Measurements from ENCODE around the gene KCNMA1.

KCNMA1 gene

DNA sequence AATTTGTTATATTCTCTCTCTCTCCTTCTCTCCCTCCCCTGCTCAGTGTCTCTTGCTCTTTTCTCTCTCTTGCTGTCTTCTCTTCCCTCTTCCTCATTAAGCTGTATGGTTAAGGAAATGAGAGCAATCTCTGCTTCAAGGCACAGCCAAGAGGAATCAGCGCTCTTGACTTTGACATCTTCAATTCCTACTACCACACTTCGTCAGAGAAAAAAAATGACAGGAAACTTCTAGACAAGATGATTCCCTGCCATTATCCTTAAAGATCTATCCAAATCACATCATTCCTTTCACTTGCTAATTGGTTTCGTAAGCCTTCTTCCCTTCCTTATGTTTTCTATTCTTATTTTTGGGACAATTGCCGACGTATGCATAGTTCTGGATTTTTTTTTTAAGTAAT, 425.0 kb downstream of the KCNMA1 start:
- TF ChIP-seq CTCF (conservative IDR thresholded peaks at IDR 0.05; ENCODE audit: low read depth, low read length): no peak
- no peaks in the 10 kb centered on the region for H3K27me3 ChIP-seq (ENCODE audit: insufficient read depth, low read depth)
- no peaks in the 10 kb centered on the region for H3K4me1 ChIP-seq (ENCODE audit: low read depth, poor library complexity, severe bottlenecking)
- no peaks in the 10 kb centered on the region for H3K79me2 ChIP-seq (ENCODE audit: insufficient read depth, low read depth)
- no peak overlapping the region for H3K27ac ChIP-seq
- no peak overlapping the region for H2AFZ ChIP-seq (ENCODE audit: low read depth)
- no peak overlapping the region for H3K4me2 ChIP-seq
- no peak overlapping the region for H3K9ac ChIP-seq
- no peaks in the 10 kb centered on the region for H3K36me3 ChIP-seq (ENCODE audit: insufficient read depth)
- H3K4me3 ChIP-seq (IDR thresholded peaks at IDR 0.05; ENCODE audit: insufficient read depth, low read depth, low read length): no peak overlapping the region
- H4K20me1 ChIP-seq (ENCODE audit: insufficient read depth): no peaks in the 10 kb centered on the region

GRCh38 chr10:77210645-77211044, 427.0 kb downstream of the KCNMA1 start:
- Histone ChIP-seq H3K79me2 (ENCODE audit: insufficient read depth, low read depth) (no peaks in the 10 kb centered on the region), H3K27me3 (ENCODE audit: insufficient read depth, low read depth) (no peaks in the 10 kb centered on the region), H3K4me2 (no peak overlapping the region), H3K4me3 (IDR thresholded peaks at IDR 0.05; ENCODE audit: insufficient read depth, low read depth, low read length) (no peak overlapping the region), H3K4me1 (ENCODE audit: low read depth, poor library complexity, severe bottlenecking) (no peaks in the 10 kb centered on the region), H2AFZ (ENCODE audit: low read depth) (no peak overlapping the region), H3K36me3 (ENCODE audit: insufficient read depth) (no peaks in the 10 kb centered on the region), H4K20me1 (ENCODE audit: insufficient read depth) (no peaks in the 10 kb centered on the region), H3K9ac (no peak overlapping the region), H3K27ac (no peak overlapping the region)
- no peak for TF ChIP-seq CTCF (conservative IDR thresholded peaks at IDR 0.05; ENCODE audit: low read depth, low read length)

- H4K20me1 ChIP-seq (ENCODE audit: insufficient read depth): no peaks in the 10 kb centered on the region
- H3K27me3 ChIP-seq (ENCODE audit: insufficient read depth, low read depth): no peaks in the 10 kb centered on the region
- H2AFZ ChIP-seq (ENCODE audit: low read depth): no peak overlapping the region
- no peaks in the 10 kb centered on the region for H3K4me1 ChIP-seq (ENCODE audit: low read depth, poor library complexity, severe bottlenecking)
- H3K4me3 ChIP-seq (IDR thresholded peaks at IDR 0.05; ENCODE audit: insufficient read depth, low read depth, low read length): no peak overlapping the region
- H3K4me2 ChIP-seq: no peak overlapping the region
- no peak overlapping the region for H3K27ac ChIP-seq
- H3K79me2 ChIP-seq (ENCODE audit: insufficient read depth, low read depth): no peaks in the 10 kb centered on the region
- TF ChIP-seq CTCF (conservative IDR thresholded peaks at IDR 0.05; ENCODE audit: low read depth, low read length): no peak
- no peaks in the 10 kb centered on the region for H3K36me3 ChIP-seq (ENCODE audit: insufficient read depth)
- H3K9ac ChIP-seq: no peak overlapping the region
Measured at GRCh38 chr10:77208684-77209256, 428.8 kb downstream of the KCNMA1 start.

DNA sequence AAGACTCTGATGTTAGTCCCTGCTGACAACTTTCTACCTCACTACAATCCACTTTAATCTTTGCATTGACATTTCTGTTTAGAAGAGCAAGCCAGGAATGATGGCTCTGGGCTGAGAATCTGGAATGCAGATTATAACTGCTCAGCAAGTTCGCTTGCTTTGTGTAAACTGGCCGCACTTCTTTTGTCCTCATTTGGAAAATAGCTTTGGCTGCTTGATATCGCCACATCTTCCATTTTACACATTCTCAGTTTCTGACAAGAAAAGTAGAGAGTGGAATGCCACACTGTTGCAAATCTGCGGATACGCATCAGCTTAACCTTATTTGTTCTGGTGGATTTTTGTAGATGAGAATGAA, 429.8 kb downstream of the KCNMA1 start:
- H3K36me3 ChIP-seq (ENCODE audit: insufficient read depth): no peaks in the 10 kb centered on the region
- no peak overlapping the region for H2AFZ ChIP-seq (ENCODE audit: low read depth)
- H4K20me1 ChIP-seq (ENCODE audit: insufficient read depth): no peaks in the 10 kb centered on the region
- TF ChIP-seq CTCF (conservative IDR thresholded peaks at IDR 0.05; ENCODE audit: low read depth, low read length): no peak
- H3K27me3 ChIP-seq (ENCODE audit: insufficient read depth, low read depth): no peaks in the 10 kb centered on the region
- H3K4me3 ChIP-seq (IDR thresholded peaks at IDR 0.05; ENCODE audit: insufficient read depth, low read depth, low read length): no peak overlapping the region
- H3K4me1 ChIP-seq (ENCODE audit: low read depth, poor library complexity, severe bottlenecking): no peaks in the 10 kb centered on the region
- no peak overlapping the region for H3K4me2 ChIP-seq
- no peaks in the 10 kb centered on the region for H3K79me2 ChIP-seq (ENCODE audit: insufficient read depth, low read depth)
- H3K9ac ChIP-seq: no peak overlapping the region
- no peak overlapping the region for H3K27ac ChIP-seq

Data from KMS-11 (cell line).